K562 (cell line): ENCODE measurements around the gene SV2A. TPM values are rescaled to one million over a fixed set of nuclear protein-coding genes. Genes with fewer than 3 reads are reported as not detected.

Source experiments
- ARID1B ChIP-seq: fragments of 450-650 bp; IDR thresholded peaks from 2 replicates; pipeline ENCODE4 v1.6.1; 2016; ENCODE audit warnings: antibody characterized with exemption, mild to moderate bottlenecking, inconsistent platforms
- ATF3 ChIP-seq, 2 experiments: fragments of 450-650 bp in 1 of 2; sonication (generic) in 1 of 2; formaldehyde crosslinking in 1 of 2; IDR thresholded peaks in 1 of 2; conservative IDR thresholded peaks in 1 of 2; 2 replicates each; pipeline versions ENCODE4 v1.6.1 to v1.8.1; 2016 to 2023; ENCODE audit warnings: mild to moderate bottlenecking in 2 of 2, moderate library complexity in 2 of 2, inconsistent platforms in 1 of 2, missing genetic modification reagents in 1 of 2
- ATF7 ChIP-seq: fragments of 450-650 bp; IDR thresholded peaks from 2 replicates; pipeline ENCODE4 v1.7.1; 2014; ENCODE audit warnings: mild to moderate bottlenecking, moderate library complexity
- CTBP1 ChIP-seq: fragments of 450-650 bp; IDR thresholded peaks from 2 replicates; pipeline ENCODE4 v1.6.1; 2016; ENCODE audit warnings: borderline replicate concordance
- DPF2 ChIP-seq: fragments of 450-650 bp; IDR thresholded peaks from 2 replicates; pipeline ENCODE4 v1.6.1; 2016
- ESRRA ChIP-seq: fragments of 450-650 bp; IDR thresholded peaks from 2 replicates; pipeline ENCODE4 v1.6.1; 2014; ENCODE audit warnings: low read depth, mild to moderate bottlenecking, moderate library complexity, borderline replicate concordance
- FOXM1 ChIP-seq, 2 experiments: fragments of 450-650 bp in 1 of 2; sonication (generic) in 1 of 2; formaldehyde crosslinking in 1 of 2; IDR thresholded peaks; 2 replicates each; pipeline versions ENCODE4 v1.6.1 to v1.9.0; 2017 to 2022; ENCODE audit warnings: low read depth in 2 of 2, mild to moderate bottlenecking in 2 of 2, missing genetic modification reagents in 1 of 2, moderate library complexity in 1 of 2
- JUND ChIP-seq, 2 experiments: IDR thresholded peaks; 2 replicates in 1 of 2; 3 replicates in 1 of 2; pipeline ENCODE4 v1.6.1; 2011; ENCODE audit warnings: borderline replicate concordance in 2 of 2, low read depth in 2 of 2, low read length in 2 of 2, improper control_type of control experiment in 1 of 2, missing biosample characterization in 1 of 2, missing genetic modification characterization in 1 of 2, missing genetic modification reagents in 1 of 2
- MTA1 ChIP-seq: fragments of 450-650 bp; IDR thresholded peaks from 2 replicates; pipeline ENCODE4 v1.6.1; 2017; ENCODE audit warnings: borderline replicate concordance
- RCOR1 ChIP-seq, 2 experiments: IDR thresholded peaks; 2 replicates each; pipeline ENCODE4 v1.6.1; 2012; ENCODE audit warnings: low read depth in 2 of 2, low read length in 2 of 2, borderline replicate concordance in 1 of 2, improper control_type of control experiment in 1 of 2
- SMARCE1 ChIP-seq: fragments of 450-650 bp; IDR thresholded peaks from 2 replicates; pipeline ENCODE4 v1.7.1; 2016; ENCODE audit warnings: mild to moderate bottlenecking
- TEAD1 ChIP-seq, 2 experiments: fragments of 450-650 bp in 1 of 2; sonication (generic) in 1 of 2; formaldehyde crosslinking; IDR thresholded peaks; 2 replicates each; pipeline versions ENCODE4 v1.4.0 to v1.8.0; 2020 to 2022; ENCODE audit warnings: mild to moderate bottlenecking in 2 of 2, missing genetic modification reagents in 1 of 2
- TRIM24 ChIP-seq, 2 experiments: fragments of 450-650 bp; IDR thresholded peaks; 2 replicates each; pipeline ENCODE4 v1.6.1; 2016
- ZEB2 ChIP-seq: fragments of 450-650 bp; IDR thresholded peaks from 2 replicates; pipeline ENCODE4 v1.6.1; 2016
- ZNF507 ChIP-seq: conservative IDR thresholded peaks from 2 replicates; pipeline ENCODE4 v1.6.1; 2017; ENCODE audit warnings: missing genetic modification characterization, missing compliant biosample characterization
- ZNF644 ChIP-seq: fragments of 200-800 bp; sonication (Bioruptor generic); IDR thresholded peaks from 2 replicates; pipeline ENCODE4 v1.6.1; 2016; ENCODE audit warnings: low read depth, missing genetic modification characterization, missing compliant biosample characterization
- polyA plus RNA-seq, 8 experiments: library from polyadenylated mRNA; depleted of rRNA in 4 of 8; stranded (reverse) in 5 of 8; unstranded in 3 of 8; fragments of >200 nt; fragmentation: Nextera tagmentation in 2 of 8; fragmentation: Illumina TruSeq in 1 of 8; extraction: Ambion mirVana in 2 of 8; extraction: Trizol in 1 of 8; gene quantifications; 2 replicates each; pipeline versions ENCODE4 v1.2.1 to v1.2.3, GENCODE V29; 2011 to 2014; ENCODE audit warnings: inconsistent platforms in 1 of 8, missing spikeins in 1 of 8
- total RNA-seq, 7 experiments: library from RNA; depleted of rRNA in 6 of 7; stranded (reverse); fragments of >200 nt in 6 of 7; fragmentation: Illumina TruSeq in 2 of 7; extraction: Trizol in 2 of 7; gene quantifications; 2 replicates each; pipeline versions ENCODE4 v1.2.1 to v1.2.3, GENCODE V29; 2011 to 2021; ENCODE audit warnings: low replicate concordance in 1 of 7
- TF ChIP-seq, protein P1 (sequence below): fragments of 450-650 bp; IDR thresholded peaks from 2 replicates; pipeline ENCODE4 v1.6.1; 2017; ENCODE audit warnings: antibody characterized with exemption, mild to moderate bottlenecking
- TF ChIP-seq, protein P2 (sequence below): fragments of 450-650 bp; IDR thresholded peaks from 2 replicates; pipeline ENCODE4 v1.6.1; 2016
- TF ChIP-seq, protein P3 (sequence below): fragments of 450-650 bp; IDR thresholded peaks from 2 replicates; pipeline ENCODE4 v1.6.1; 2016; ENCODE audit warnings: antibody characterized with exemption

SV2A gene
- total and polyA plus RNA-seq, 9 of the 15 experiments (the other 6 are each of a cell fraction or from before 2014, with no cell fraction given) = 0.07 to 0.22 (median 0.11) TPM; not detected in 1

DNA sequence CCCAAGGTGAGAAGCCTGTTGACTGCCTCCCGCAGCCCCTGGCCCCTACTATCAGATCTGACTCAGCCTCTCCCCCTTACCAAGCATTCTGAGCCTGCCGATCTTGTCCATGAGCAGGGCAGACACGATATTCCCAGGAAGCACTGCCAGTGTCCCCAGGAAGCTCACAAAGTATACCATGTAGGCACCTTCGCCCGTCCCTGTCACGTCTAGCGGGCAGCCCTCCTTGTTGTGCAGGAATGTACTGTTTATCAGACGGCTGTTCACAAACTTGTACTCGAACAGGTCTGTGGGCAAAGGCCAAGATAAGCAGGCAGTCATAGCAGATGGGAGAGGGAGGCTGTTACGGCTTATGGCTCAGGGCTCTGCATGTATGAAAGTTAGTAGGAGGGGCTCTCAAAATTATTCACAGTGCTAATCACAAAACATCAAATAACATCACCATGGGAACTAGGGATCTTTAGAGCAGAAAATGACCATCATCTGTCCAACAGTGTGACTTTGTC lies 11.0 kb downstream of the SV2A start (continued):
- TF ChIP-seq, protein P1, sequence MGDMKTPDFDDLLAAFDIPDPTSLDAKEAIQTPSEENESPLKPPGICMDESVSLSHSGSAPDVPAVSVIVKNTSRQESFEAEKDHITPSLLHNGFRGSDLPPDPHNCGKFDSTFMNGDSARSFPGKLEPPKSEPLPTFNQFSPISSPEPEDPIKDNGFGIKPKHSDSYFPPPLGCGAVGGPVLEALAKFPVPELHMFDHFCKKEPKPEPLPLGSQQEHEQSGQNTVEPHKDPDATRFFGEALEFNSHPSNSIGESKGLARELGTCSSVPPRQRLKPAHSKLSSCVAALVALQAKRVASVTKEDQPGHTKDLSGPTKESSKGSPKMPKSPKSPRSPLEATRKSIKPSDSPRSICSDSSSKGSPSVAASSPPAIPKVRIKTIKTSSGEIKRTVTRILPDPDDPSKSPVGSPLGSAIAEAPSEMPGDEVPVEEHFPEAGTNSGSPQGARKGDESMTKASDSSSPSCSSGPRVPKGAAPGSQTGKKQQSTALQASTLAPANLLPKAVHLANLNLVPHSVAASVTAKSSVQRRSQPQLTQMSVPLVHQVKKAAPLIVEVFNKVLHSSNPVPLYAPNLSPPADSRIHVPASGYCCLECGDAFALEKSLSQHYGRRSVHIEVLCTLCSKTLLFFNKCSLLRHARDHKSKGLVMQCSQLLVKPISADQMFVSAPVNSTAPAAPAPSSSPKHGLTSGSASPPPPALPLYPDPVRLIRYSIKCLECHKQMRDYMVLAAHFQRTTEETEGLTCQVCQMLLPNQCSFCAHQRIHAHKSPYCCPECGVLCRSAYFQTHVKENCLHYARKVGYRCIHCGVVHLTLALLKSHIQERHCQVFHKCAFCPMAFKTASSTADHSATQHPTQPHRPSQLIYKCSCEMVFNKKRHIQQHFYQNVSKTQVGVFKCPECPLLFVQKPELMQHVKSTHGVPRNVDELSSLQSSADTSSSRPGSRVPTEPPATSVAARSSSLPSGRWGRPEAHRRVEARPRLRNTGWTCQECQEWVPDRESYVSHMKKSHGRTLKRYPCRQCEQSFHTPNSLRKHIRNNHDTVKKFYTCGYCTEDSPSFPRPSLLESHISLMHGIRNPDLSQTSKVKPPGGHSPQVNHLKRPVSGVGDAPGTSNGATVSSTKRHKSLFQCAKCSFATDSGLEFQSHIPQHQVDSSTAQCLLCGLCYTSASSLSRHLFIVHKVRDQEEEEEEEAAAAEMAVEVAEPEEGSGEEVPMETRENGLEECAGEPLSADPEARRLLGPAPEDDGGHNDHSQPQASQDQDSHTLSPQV = peak; percentile 41; the same call in 1 of the 2 replicates
- TF ChIP-seq CTBP1 (peak; percentile 71; the same call in 1 of the 2 replicates), RCOR1 (IDR thresholded peaks at IDR 0.05; ENCODE audit: borderline replicate concordance in 1 of 2, low read depth in 2 of 2, low read length in 2 of 2) (0 out of 4 replicates have a peak, but pooled peaks of 1 of the 2 experiments have one; percentile 40), ARID1B (peak; percentile 89), SMARCE1 (peak; percentile 92), JUND (IDR thresholded peaks at IDR 0.05; ENCODE audit: borderline replicate concordance, low read depth, low read length) (peak; percentile 91), JUND (tag; IDR thresholded peaks at IDR 0.05; ENCODE audit: borderline replicate concordance, low read depth, low read length) (peak; percentile 87; the same call in 2 of the 3 replicates), DPF2 (peak; percentile 93), ZNF644 (tag) (no peak), ATF7 (0 out of 2 replicates have a peak, but pooled peaks have one; percentile 30), TEAD1 (CRISPR knock-in tag; IDR thresholded peaks at IDR 0.05) (peak in 1 of 2 experiments; percentile 82; a peak in 2 of 4 replicates), ZNF507 (no peak), MTA1 (peak; percentile 74; the same call in 1 of the 2 replicates), FOXM1 (IDR thresholded peaks at IDR 0.05; ENCODE audit: low read depth) (no peak), FOXM1 (CRISPR knock-in tag; IDR thresholded peaks at IDR 0.05; ENCODE audit: low read depth) (no peak), ESRRA (no peak; the same call in 1 of the 2 replicates), ATF3 (IDR thresholded peaks at IDR 0.05) (peak; percentile 77), ATF3 (CRISPR knock-in tag; conservative IDR thresholded peaks at IDR 0.05) (no peak), ZEB2 (peak; percentile 59), TRIM24 (IDR thresholded peaks at IDR 0.05) (peak in 1 of 2 experiments; percentile 62; a peak in 1 of 4 replicates)
- TF ChIP-seq, protein P2, sequence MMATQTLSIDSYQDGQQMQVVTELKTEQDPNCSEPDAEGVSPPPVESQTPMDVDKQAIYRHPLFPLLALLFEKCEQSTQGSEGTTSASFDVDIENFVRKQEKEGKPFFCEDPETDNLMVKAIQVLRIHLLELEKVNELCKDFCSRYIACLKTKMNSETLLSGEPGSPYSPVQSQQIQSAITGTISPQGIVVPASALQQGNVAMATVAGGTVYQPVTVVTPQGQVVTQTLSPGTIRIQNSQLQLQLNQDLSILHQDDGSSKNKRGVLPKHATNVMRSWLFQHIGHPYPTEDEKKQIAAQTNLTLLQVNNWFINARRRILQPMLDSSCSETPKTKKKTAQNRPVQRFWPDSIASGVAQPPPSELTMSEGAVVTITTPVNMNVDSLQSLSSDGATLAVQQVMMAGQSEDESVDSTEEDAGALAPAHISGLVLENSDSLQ = peak; percentile 22
- TF ChIP-seq, protein P3, sequence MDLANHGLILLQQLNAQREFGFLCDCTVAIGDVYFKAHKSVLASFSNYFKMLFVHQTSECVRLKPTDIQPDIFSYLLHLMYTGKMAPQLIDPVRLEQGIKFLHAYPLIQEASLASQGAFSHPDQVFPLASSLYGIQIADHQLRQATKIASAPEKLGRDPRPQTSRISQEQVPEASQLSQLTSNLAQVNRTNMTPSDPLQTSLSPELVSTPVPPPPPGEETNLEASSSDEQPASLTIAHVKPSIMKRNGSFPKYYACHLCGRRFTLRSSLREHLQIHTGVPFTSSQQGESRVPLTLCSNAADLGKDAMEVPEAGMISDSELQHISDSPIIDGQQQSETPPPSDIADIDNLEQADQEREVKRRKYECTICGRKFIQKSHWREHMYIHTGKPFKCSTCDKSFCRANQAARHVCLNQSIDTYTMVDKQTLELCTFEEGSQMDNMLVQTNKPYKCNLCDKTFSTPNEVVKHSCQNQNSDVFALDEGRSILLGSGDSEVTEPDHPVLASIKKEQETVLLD = 0 out of 2 replicates have a peak, but pooled peaks have one; percentile 8
